Measurements from ENCODE around the gene BORCS5. TPM values are rescaled to one million over a fixed set of nuclear protein-coding genes. Genes with fewer than 3 reads are reported as not detected.

Gene BORCS5
- total and polyA plus RNA-seq, 2 of the 8 experiments (the other 6 are each of a cell fraction or from before 2014, with no cell fraction given) = 8.3 to 17.4 TPM

GRCh38 chr12:12442548-12443071 is 85.7 kb downstream of the BORCS5 start (continued):
- no peak for TF ChIP-seq MAX (IDR thresholded peaks at IDR 0.05)
- no peak for TF ChIP-seq CTBP2 (IDR thresholded peaks at IDR 0.05; ENCODE audit: borderline replicate concordance, insufficient read depth, insufficient read length, low read length)
